Hypothalamus (tissue), 51 donors: ENCODE measurements around the gene POTEG.
"Not testable (repeated sequence)": the region's sequence is repeated elsewhere in the genome, so short reads cannot be mapped to it uniquely, and the experiment has no call there.

Experiments
- DNase-seq, 51 donors: peaks; one replicate each; lab custom pipeline; 2025; lab: John Stamatoyannopoulos, UW

The POTEG gene

GRCh38 chr14:19380137-19380536 lies 54.0 kb downstream of the POTEG start:
- DNase-seq = not testable (repeated sequence)

GRCh38 chr14:19374451-19374903 lies 59.7 kb downstream of the POTEG start:
- DNase-seq = not testable (repeated sequence)

GRCh38 chr14:19372813-19373500 lies 61.2 kb downstream of the POTEG start:
- not testable (repeated sequence) for DNase-seq

- DNase-seq = not testable (repeated sequence)
Observed at GRCh38 chr14:19371767-19372166, 62.4 kb downstream of the POTEG start.

GRCh38 chr14:19362803-19363202 lies 71.3 kb downstream of the POTEG start:
- not testable (repeated sequence) for DNase-seq

- not testable (repeated sequence) for DNase-seq
Observed at GRCh38 chr14:19362323-19362722, 71.8 kb downstream of the POTEG start.

- not testable (repeated sequence) for DNase-seq
Observed at GRCh38 chr14:19361636-19362253, 72.4 kb downstream of the POTEG start.

- DNase-seq = not testable (repeated sequence)
Observed at GRCh38 chr14:19360937-19361635, 73.1 kb downstream of the POTEG start.
